AG04449 (cell line): Measurements from ENCODE around the gene CACNB4.
"Not testable (repeated sequence)": the region's sequence is repeated elsewhere in the genome, so short reads cannot be mapped to it uniquely, and the experiment has no call there.

Source experiments
- CTCF ChIA-PET: fragments of 350-600 bp; formaldehyde crosslinking; extraction: SDS; loops from one replicate; lab custom pipeline; 2021; ENCODE audit warnings: antibody characterized with exemption; lab: Yijun Ruan, JAX
- POLR2A ChIA-PET: fragments of 400-600, 350-600 bp; formaldehyde crosslinking; extraction: SDS; loops from one replicate; lab custom pipeline; 2020; ENCODE audit warnings: antibody characterized with exemption, inconsistent platforms; lab: Yijun Ruan, JAX
- DNase-seq: peaks from one replicate; pipeline ENCODE4 v3.0.0-alpha.2; 2010; ENCODE audit warnings: low read depth, low spot score
- H3K4me3 ChIP-seq: 2 replicates; pipeline ENCODE4 v1.5.1; 2011; ENCODE audit warnings: low read depth, mild to moderate bottlenecking, control low read depth, low read length
- CTCF ChIP-seq: IDR thresholded peaks from one replicate; pipeline ENCODE4 v1.5.1; 2011; ENCODE audit warnings: mild to moderate bottlenecking, moderate library complexity, low read length, control low read depth, inconsistent platforms; ENCODE audit not compliant: insufficient read depth; ENCODE audit errors: missing control alignments

Gene CACNB4

GRCh38 chr2:152092095-152092494, 6.7 kb downstream of the CACNB4 start:
- no peak for TF ChIP-seq CTCF
- no peak for DNase-seq
- POLR2A ChIA-PET, result no interaction called here
- CTCF ChIA-PET, result no interaction called here
- no peak overlapping the region for H3K4me3 ChIP-seq

- H3K4me3 ChIP-seq, DNase-seq, POLR2A ChIA-PET, CTCF ChIA-PET: not testable (repeated sequence)
Observed at GRCh38 chr2:152090726-152091125, 8.1 kb downstream of the CACNB4 start.

DNA sequence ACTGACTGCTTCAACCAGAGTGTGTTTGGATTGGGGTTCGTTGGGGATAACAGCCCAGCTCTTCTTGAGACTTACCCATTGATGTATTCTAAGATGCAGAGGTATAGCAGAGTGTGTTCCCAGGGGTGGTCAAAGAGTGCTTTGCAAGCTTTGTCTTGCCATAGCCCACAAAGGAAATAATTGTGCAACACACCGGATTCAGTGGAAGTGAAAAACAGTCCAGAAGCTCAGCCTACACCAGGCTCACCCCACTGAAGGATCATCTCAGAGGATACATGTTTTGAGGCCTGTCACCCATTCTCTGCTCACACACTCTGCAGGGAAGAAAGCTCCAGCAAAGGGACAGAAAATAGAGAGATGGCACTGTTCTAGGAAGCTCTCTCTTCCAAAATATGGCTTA, 9.6 kb downstream of the CACNB4 start:
- POLR2A ChIA-PET, result no interaction called here
- no peak for TF ChIP-seq CTCF
- DNase-seq, result no peak
- CTCF ChIA-PET, result interaction anchor here (1.0 kb wide), 1 partner anchor 53 kb away, joined by 4 read pairs; no protein-coding TSS in a partner anchor
- no peak overlapping the region for H3K4me3 ChIP-seq

DNA sequence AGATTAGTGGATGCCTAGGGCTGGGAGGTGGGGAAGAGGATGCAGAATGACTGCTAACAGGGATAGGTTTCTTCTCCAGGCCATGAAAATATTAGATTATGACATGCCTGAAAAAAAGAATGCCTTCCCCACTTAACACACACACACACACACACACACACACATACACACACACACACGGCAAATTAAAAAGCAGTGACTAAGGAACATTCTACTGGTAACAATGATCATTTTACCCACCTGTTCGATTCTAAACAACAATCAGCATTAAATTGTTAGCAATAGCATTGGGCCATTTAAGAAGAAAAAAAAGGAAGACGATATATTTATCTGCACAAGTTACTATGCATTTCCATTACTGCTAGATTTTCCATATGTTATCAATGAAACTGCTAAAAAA, 10.8 kb downstream of the CACNB4 start:
- CTCF ChIA-PET, result no interaction called here
- POLR2A ChIA-PET, result no interaction called here
- H3K4me3 ChIP-seq, result no peak overlapping the region
- no peak for DNase-seq
- no peak for TF ChIP-seq CTCF

- ChIA-PET POLR2A (no interaction called here), CTCF (no interaction called here)
- DNase-seq, result no peak
- H3K4me3 ChIP-seq, result no peak overlapping the region
- TF ChIP-seq CTCF, result no peak
Observed at GRCh38 chr2:152086231-152086630, 12.6 kb downstream of the CACNB4 start.

GRCh38 chr2:152084076-152084475, 14.8 kb downstream of the CACNB4 start:
- POLR2A ChIA-PET, result no interaction called here
- CTCF ChIA-PET, result interaction anchor here (2.1 kb wide), 1 partner anchor 59 kb away, joined by 6 read pairs; no protein-coding TSS in a partner anchor
- no peak for DNase-seq
- no peak for TF ChIP-seq CTCF
- no peak overlapping the region for H3K4me3 ChIP-seq

DNA sequence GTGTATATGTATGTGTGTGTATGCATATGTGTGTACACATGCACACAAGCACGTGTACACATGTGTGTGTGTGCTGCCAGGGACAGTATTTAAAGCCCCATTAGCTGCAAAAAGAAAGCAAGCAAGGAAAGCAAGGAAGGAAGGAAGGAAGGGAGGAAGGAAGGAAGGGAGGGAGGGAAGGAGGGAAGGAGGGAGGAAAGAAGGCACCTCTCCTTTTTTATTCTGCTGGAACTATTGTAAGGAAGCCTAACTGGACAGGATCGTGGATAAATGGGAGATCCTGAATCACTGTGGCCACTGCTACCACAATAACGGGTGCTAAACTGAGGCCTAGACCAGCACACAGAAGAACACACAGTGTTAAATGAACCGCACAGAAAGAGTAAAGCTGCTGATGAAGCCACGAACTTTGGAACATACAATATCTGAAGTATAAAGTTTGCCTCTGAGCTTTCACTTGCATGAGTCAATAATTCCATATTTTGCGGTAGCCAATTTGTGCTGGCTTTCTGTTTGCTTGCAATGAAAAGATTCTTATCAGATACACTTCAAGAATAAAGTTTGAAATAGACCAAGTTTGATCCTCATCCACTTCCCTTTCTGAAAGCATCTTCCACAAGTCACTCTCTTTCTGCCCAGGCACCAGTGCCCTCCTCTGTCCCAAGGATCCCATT, 15.5 kb downstream of the CACNB4 start:
- POLR2A ChIA-PET, result interaction anchor here (0.7 kb wide), 1 partner anchor 25 kb away, joined by 3 read pairs; no protein-coding TSS in a partner anchor
- no peak for TF ChIP-seq CTCF
- no peak for DNase-seq
- CTCF ChIA-PET, result interaction anchor here (2.1 kb wide), 1 partner anchor 58 kb away, joined by 6 read pairs; no protein-coding TSS in a partner anchor
- H3K4me3 ChIP-seq, result no peak overlapping the region
